ENCODE measurements around the gene TF. TPM values are rescaled to one million over a fixed set of nuclear protein-coding genes. Genes with fewer than 3 reads are reported as not detected.

TF gene
- total and polyA plus RNA-seq, 8 donors = 1.1 to 30.7 (median 5.6) TPM

GRCh38 chr3:133750259-133750656, 4.1 kb downstream of the TF start:
- H3K36me3 ChIP-seq = no peaks in the 10 kb centered on the region
- ATAC-seq (peak in 3 of 4 donors; percentile 38 to 68 (median 55)), DNase-seq (peak in 1 of 6 donors; percentile 18), FAIRE-seq (no peak)
- H3K27ac ChIP-seq = peak overlapping the region in 1 of 4 donors; percentile 6
- peaks cover 0 to 9% (median 6%) of the 10 kb centered on the region in 3 donors for H3K4me1 ChIP-seq
- H3K27me3 ChIP-seq = no peaks in the 10 kb centered on the region
- no peak overlapping the region for H3K4me3 ChIP-seq
- WGBS, 2 donors = 25 to 34% methylated on average over 6 of the region's 6 CpGs
- intact Hi-C loops (cut with DNase I) = no loop called here
- TF ChIP-seq CTCF (IDR thresholded peaks at IDR 0.05) = no peak
- H3K9me3 ChIP-seq = no peaks in the 10 kb centered on the region

GRCh38 chr3:133753107-133753778, 7.0 kb downstream of the TF start:
- Histone ChIP-seq H3K4me3 (no peak overlapping the region), H3K27ac (no peak overlapping the region), H3K4me1 (peaks cover 0 to 9% (median 6%) of the 10 kb centered on the region in 3 donors), H3K27me3 (no peaks in the 10 kb centered on the region), H3K36me3 (no peaks in the 10 kb centered on the region), H3K9me3 (no peaks in the 10 kb centered on the region)
- FAIRE-seq = no peak
- TF ChIP-seq CTCF (IDR thresholded peaks at IDR 0.05) = no peak
- peak in 2 of 6 donors; percentile 19 to 40 for DNase-seq
- ATAC-seq = peak; percentile 34 to 81 (median 68)
- intact Hi-C loops (cut with DNase I) = no loop called here
- 59 to 69% methylated on average over 13 of the region's 13 CpGs for WGBS, 2 donors

GRCh38 chr3:133753779-133754164, 7.6 kb downstream of the TF start:
- H3K9me3 ChIP-seq = no peaks in the 10 kb centered on the region
- FAIRE-seq (no peak), ATAC-seq (no peak), DNase-seq (no peak)
- H3K27ac ChIP-seq = no peak overlapping the region
- intact Hi-C loops (cut with DNase I) = no loop called here
- TF ChIP-seq CTCF (IDR thresholded peaks at IDR 0.05) = no peak
- no peaks in the 10 kb centered on the region for H3K36me3 ChIP-seq
- WGBS, 2 donors = 80 to 92% methylated on average over 1 of the region's 1 CpG
- H3K27me3 ChIP-seq = no peaks in the 10 kb centered on the region
- H3K4me1 ChIP-seq = peaks cover 0 to 9% (median 6%) of the 10 kb centered on the region in 3 donors
- no peak overlapping the region for H3K4me3 ChIP-seq

- intact Hi-C loops (cut with DNase I) = no loop called here
- Histone ChIP-seq H3K4me3 (no peak overlapping the region), H3K4me1 (peaks cover 0 to 9% (median 6%) of the 10 kb centered on the region in 3 donors), H3K27me3 (no peaks in the 10 kb centered on the region), H3K36me3 (no peaks in the 10 kb centered on the region), H3K9me3 (no peaks in the 10 kb centered on the region), H3K27ac (no peak overlapping the region)
- whole genome bisulfite sequencing, 2 donors = 89 to 95% methylated on average over 5 of the region's 5 CpGs
- FAIRE-seq (no peak), ATAC-seq (no peak), DNase-seq (no peak)
- no peak for TF ChIP-seq CTCF (IDR thresholded peaks at IDR 0.05)
Measured at GRCh38 chr3:133754455-133754854, 8.3 kb downstream of the TF start.

Data from pancreas (tissue), 10 donors.